NCI-H345 treated with DMSO at 0.1 percent for 48 hours (cell line): Measurements from ENCODE around the gene RNF151.
A peak's percentile ranks its signal among the peaks of the same experiment; 100 is the strongest.

Experiments
- DNase-seq: peaks from one replicate; lab custom pipeline; 2025; ENCODE audit not compliant: unreplicated experiment; lab: John Stamatoyannopoulos, UW

The RNF151 gene

DNA sequence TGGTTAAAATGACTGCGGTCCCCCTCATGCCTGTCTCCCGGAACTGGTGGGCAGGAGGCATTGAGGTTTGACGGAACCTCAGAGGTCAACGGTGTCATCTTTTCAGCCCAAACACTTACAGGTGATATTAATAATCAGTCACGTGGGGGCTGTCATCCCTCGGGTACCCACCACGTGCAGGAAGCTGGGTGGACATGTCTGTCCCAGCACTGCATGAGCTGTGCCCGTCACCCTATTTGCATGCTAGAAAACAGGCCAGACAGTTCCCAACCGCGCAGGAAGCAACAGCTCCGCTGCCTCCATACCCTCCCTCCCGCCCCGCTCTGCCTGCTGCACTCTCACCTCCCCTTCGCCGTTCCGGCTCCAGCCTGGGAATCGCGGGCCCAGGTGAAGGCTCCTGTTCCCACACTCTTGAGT is 24.5 kb downstream of the RNF151 start:
- no peak for DNase-seq

DNA sequence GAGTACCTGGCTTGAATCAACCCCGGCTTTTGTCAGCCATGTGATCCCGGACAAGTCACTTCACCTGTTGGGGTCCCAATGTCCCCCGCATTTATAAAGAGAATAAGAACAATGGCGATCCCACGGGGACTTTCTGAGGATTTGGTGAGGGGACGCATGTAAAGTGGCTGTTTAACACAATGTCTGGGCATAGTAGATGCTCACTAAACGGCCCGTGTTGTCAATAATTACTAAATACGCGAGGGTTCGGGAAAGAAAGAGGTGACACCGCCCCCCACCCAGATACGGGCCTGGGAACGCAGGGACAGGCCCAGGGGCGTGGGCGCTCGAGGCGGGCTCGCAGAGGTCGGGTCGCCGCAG is 24.9 kb downstream of the RNF151 start:
- no peak for DNase-seq

DNA sequence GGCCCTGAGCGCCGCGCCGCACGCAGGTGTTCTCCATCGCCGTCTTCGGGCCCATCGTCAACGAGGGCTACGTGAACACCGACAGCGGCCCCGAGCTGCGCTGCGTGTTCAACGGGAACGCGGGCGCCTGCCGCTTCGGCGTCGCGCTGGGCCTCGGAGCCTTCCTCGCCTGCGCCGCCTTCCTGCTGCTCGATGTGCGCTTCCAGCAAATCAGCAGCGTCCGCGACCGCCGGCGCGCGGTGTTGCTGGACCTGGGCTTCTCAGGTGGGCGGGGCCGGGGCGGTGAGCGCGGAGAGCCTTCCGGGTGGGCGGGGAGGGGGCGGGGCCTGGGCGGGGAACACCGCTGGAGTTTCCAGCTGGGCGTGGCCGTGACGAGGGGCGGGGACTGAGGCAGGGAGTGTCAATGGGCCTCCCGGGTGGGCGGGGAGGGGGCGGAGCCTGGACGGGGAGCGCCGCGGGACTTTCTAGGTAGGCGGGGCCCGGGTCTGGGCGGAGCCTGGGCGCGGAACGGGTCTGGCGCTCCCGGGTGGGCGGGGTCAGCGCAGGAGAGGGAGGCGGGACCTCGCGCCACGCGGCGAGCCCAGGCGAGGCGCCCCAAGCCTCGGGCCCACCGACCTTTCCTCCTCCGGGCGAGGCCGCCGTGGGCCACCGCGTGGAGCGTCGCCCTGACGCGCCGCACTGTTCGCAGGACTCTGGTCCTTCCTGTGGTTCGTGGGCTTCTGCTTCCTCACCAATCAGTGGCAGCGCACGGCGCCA is 25.5 kb downstream of the RNF151 start:
- DNase-seq = no peak

DNA sequence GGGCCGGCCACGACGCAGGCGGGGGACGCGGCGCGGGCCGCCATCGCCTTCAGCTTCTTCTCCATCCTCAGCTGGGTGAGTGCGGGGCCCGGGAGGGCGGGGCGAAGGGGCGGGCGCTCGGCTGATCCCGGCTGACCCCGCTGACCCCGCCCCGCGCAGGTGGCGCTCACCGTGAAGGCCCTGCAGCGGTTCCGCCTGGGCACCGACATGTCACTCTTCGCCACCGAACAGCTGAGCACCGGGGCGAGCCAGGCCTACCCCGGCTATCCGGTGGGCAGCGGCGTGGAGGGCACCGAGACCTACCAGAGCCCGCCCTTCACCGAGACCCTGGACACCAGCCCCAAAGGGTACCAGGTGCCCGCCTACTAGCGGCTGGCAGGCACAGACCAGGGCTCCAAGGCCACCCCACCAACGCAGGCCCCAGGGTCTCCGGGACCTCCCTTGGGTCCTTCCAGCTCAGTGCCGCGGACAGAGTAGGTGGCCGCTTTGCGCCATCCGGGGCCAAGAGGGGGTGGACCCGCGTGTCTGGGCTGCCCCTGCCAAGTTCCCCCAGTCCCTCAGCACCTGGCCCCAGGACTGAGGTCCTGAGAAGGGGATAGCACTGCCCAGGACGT is 26.2 kb downstream of the RNF151 start:
- no peak for DNase-seq

DNA sequence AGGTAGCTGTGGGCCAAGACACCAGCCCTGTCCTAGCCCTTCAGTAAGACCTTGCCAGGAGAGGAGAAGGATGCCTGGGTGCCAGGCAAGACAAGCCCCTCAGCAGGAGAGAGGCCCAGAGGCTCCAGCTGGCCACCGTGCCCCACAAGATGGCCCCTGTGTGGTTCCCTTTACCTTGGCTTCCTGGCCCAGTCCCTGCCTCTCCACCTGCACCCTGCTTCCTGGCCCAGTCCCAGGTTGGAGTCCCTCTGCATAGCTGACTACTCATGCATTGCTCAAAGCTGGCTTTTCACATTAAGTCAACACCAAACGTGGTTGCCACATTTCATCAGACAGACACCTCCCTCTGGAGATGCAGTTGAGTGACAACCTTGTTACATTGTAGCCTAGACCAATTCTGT is 27.1 kb downstream of the RNF151 start:
- DNase-seq = no peak

DNA sequence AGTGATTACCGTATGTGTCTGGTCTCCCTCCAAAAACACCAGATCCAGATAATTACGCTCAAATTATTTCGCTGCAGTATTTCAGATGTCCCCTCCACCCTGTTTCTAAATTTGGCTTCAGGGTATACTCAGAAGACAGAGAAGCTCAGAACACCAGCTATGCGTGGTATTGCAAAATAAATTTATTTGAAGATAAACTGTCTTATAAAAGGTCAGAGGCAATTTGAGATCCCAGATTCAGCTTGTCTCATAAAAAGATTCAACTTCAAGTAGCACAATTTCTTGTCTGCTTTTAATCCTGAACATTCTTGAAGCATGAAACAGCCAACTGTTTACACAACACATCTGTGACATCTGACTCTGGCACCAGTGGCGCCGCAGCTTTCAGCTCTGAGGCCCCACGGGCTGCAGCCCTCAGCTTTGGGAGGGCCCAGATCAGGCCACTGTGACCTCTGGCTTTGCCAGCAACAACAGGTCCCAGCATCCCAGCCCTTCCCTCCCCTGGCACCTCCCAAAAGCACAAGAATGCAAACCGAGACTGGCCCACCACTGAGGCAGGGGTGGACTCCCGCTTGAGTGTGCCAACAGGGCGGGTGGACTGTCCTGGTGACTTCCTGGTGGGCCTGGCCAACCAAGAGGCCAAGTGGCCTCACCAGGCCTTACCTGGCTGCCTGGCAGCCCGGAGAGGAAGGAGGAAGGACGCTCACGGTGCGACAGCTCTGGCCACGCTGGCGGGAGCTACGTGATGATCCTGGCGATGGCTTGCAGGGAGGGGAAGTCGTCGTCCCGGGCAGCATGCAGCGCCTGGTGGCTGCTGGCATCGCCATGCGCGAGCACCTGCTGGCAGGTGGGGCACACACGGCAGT is 31.1 kb downstream of the RNF151 start:
- no peak for DNase-seq

DNA sequence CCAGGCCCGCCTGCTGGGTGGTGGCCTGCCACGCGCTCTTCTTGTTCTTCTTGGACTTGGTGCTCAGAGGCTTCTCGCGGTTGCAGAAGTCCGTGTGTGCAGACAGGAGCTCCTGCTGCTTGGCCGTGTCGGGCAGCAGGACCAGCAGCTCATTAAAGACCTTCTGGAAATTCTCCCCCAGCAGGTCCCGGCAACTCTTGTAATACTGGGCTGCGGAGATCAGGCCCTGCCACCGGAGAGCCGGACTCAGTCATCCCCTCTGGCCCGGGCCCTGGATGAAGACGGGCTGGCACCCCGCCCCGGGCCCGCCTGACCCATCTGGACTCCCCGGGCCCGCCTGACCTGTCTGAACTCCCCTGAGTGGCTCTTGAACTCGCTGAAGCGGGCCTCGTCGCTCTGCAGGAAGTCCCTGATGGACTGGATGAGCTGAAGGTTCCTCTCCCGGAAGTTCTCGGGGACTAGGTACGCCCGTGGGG is 31.7 kb downstream of the RNF151 start:
- DNase-seq = no peak

DNA sequence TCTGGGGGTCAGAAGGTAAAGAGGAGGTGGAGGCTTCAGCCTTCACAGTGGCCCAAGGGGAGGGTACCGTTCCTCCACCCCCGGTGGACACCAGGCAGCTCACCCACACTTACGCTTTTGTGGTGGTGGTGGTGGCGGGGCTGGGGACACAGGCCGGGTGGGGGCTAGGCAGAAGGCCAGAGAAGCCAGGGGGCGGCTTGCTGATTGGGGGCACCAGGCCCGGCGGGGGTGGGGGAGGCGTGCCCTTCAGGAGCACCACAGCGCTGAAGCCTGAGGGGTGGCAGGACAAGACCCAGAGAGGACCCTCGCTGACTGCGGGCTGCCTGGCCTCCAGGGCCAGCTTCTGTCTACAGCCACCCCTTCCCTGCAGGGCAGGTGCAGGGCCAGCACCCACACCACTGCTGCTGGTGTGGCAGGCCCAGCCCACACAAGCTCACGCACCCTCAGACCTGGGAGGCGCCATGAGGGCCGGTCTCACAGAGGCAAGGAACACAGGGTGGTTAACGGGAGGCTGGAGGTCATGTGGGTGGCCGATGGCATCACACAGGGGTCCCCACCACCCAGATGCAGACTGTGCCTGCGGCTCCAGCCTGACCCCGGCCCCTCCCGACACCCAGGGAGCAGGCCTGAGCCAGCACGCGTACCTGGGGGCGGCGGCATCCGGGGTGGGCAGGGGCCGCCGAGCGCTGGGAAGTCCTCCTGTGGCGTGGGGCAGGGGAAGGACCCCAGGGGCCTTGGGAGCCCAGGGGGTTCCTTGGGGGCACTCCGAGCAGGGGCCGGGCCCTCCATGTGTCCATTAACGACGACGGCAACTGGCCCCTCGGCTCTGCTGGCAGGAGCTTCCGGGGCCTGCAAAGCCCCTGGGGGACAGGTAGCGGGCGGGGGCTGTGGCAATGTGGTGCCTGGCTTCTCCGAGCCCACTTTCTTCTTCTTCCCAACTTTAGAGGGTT is 32.5 kb downstream of the RNF151 start:
- no peak for DNase-seq

DNA sequence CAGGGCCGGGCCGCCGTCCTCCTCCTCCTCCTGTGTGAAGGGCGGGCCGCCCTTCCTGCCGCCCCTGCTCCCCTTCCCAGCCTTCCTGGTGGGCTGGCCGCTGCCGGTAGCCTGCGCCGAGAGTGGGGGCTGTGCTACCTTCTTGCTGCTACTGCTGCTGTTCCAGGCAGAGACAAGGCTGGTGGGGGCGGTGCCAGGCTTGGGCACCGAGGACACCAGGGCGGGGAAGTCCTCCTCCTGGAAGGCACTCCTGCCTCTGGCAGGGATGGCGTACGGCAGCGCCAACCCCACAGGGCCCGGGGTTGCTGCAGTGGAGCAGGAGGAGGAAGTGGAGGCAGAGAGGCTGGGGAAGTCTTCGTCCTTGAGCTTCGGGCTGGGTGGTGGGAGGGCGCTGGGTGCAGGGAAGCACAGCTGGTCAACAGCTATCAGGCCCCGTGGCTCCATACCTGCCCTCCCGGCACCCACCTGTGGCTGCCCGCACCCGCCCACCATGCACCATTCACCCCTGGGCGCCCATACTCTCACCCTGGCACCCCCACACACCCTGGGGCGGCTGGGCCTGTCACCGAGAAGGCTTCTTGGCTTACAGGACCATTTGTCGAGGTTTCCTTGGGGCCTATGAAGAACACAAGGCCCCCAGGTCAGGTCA is 33.3 kb downstream of the RNF151 start:
- no peak for DNase-seq

DNA sequence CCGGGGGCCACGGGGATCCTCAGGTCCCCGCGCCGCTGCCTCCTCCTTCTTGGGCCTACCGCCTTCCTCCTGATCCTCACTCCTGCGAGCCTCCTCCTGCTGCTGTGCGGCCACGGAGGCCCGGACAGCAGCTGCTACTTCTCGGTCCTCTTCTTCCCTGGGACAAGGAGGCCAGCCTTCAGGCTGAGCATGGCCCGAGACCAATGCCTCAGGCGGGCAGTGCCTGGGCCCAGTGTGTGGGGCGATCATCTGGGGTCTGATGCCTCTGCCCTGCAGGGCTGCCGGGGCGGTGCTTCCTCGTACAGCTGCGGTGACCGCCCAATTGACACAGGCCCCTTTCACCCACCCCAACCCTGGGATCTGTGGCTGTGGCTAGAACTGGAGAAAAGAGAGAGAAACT is 34.4 kb downstream of the RNF151 start:
- no peak for DNase-seq

DNA sequence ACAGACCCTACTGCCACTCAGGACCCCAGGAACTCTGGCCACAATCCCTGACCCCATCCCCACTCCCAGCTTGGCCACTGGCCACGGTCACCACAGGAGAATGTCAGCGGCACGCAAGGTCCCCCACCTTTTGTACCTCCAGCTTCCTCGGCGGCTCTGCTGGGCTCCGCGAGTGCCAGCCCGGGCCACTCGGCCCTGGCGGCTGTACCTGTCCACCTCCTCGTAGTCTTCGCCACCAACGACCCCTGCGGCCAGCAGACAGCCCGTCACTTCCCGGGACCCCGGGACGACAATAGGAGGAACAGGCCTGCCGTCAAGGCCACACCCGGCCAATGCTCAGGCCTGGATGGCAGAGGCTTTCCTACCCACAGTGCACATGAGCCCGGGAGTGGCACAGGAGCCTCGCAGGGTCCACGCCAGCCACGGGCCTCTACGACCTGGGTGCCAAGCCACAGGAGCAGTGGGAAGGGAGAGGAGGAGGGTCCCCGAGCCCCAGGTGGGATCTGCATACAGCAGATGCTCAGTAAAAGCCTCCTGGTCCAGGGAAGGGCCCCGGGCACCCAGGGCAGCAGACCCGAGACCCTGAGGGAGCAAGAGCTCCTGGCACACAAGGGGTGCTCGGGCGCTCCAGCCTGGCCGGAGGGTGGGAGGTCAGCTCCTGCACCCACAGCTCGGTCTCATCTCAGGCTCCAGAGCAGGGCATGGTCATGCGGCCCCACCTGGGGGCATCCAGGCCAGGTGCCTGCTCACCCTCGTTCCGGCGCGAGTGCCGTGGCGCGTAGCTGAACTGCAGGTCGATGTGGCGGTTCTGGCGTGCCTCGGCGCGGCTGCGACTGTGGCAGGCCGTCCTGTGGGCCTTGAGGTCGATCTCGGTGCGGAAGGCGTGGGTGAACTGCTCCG is 35.0 kb downstream of the RNF151 start:
- DNase-seq = no peak

DNA sequence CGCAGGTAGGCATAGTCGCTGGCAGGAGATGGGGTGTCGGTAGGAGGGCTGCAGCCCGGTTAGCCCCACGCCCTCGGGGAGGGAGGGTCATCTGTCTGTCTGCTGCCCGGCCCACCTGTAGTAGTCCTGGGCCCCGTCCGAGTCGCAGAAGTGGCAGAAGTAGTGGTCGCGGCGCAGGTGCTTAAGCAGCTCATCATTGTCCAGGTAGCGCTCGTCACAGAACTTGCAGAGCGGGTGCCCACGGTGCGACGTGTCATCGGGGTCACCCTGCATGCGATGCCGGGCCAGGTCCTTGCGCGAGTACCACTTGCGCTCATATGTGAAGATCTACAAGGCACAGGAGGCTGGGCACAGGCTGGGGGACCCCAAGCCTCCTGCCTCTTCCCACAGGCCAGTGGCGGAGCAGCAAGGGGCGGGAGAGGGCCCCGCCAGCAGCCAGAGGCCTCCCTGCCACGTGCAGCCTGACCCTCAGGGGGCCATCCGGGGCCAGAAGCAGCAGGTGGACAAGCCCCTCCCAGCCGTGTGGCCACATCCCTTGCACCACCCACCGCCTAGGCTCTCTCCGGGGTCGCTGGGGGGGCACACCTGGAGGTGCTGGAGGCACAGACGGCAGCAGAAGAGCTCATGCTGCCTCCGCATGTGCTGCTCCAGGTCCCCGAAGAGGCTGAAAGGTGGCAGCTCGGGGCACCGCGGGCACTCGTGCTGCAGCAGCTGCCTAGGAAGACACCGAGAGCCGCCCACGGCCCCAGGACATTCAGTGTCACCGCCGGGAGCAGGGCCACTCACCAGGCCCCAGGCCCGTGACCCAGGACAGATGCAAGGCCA is 36.0 kb downstream of the RNF151 start:
- DNase-seq = no peak

DNA sequence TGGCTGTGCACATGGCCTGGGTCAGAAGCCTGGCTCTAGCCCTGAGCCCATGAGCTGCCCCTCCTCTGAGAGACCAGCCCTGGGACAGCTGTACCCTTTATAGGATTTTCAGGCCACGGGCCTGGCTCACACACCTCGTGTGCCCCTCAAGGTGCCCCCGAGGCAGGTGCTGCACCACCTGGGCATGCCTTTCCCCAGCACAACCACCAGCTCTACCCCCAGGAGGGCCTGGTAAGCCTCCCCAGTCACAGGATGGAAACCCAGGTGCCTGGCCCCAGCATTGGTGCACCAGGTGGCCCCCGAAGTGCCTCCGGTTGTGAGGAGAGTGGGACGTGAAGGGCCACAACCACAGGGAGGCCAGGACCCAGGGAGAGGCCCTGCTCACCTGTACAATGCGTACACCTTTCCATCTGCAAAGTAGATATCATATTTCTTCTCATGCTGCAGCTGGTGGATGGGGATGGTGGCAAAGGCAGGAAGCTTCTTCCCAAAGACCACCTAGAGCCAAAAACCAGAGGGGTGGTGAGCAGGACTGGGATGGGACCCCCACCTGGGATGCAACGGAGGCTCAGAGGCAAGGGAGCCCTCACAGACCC is 36.7 kb downstream of the RNF151 start:
- no peak for DNase-seq

DNA sequence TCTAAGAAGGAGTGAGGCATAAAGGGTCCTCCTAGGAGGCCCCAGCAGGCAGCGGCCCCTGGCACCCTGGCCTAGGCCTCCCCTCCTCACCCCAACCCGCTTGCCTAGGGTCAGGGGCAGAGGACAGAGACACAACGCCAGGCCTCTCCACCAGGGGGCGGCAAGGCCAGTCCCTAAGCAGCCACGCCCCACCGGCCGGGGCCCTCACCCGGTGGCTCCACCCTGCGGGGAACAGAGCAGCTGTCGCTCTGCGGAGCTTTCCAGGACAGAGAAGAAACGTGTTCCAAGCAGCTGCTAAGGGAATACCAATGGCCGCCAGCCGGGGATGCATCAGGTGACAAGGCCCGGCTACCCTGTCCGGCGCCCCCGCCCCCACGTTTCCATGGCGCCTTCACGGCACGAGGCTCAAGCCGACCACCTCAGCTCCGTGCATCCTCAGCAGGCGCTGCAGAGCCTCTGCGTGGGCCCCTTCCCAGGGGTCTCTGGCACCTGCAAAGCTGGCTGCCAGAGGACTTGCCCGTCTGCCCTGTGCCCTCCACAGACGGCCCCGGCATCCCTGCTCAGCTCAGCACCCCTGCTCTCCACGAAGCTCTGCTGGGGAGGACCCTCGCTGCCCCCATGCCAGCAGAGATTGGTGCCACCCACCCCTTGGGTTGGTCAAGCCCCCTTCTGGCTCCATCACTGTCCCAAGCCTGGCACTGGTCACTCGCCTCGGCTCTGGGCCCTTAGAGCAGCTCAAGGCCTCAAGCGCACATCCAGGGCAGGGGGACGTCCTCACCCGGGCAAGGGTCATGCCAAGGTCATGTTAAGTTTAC is 37.4 kb downstream of the RNF151 start:
- DNase-seq = peak; percentile 86

DNA sequence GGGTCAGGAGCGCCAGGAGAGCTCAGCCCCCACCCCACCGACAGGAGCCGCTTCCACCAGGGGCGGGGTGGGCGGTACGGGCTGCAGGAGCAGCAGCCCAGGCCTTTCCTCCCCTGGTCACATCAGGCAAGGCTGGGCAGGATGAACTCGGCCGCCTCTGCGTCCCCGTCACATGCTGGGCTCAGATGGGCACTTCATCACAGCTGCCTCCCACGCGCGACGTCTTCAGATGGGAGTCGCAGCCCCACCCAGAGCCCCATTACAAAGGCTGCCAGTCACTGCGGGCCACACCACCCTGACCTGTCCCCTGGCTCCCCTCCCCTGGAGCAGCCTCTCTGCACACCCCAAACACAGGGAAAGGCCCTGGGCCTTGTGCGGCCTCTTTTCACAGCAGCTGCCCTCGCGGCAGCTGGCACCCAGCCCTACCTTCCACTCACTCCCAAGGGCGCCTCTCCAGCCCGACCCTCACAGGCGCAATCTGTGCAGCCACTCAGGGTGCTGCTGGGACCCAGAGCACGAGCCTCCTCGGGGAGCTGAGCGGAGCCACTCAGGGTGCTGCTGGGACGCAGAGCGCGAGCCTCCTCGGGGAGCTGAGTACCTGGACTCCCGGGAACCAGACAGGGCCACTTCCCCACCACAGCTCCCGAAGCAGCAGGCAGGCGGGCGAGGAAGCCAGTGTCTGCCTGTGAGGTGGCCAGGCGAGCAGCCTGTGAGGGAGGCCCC is 38.3 kb downstream of the RNF151 start:
- no peak for DNase-seq

DNA sequence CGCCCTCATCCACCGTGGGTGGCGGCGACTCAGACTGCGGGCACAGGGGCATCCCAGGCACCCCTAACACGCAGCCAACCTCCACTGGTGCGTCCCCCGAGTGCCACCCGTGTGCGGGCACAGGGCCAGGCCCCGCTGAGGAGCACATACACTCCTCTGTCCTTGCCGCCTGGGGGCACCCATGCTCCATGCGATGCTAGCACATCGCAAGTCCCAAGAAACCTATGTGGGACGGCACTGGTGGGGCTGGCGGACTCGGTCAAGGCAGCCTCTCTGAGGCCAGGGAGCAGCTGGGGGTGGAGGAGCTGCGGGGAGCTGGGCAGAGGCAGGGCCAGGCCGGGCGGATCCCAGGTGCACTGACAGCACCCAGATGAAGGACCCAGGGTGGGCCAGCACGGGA is 39.0 kb downstream of the RNF151 start:
- no peak for DNase-seq

DNA sequence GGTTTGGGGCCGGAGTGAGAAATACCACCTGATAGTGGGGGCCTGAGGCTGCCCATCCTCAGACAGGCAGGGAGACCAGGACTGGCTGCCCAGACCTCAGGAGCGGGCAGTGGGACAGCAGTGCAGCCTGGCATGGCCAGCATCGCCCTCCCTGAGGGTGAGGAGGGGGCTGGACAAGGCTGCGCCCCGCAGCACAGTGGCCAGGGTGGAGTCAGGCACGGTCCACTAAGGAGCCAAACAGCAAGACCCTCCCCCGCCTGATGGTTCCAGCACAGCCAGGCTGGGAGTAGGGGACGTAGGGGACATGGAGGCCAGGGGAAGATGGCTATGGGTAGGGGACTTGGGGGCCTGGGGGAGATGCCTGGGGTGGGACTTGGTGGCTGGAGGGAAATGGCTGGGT is 39.7 kb downstream of the RNF151 start:
- DNase-seq = no peak
